HG03521 (cell line): ENCODE data around the gene CCDC3.

Experiments
- ATAC-seq: cut with Tn5 transposase; IDR thresholded peaks from one replicate; pipeline ENCODE4 v1.9.1; 2021; ENCODE audit warnings: mild to moderate bottlenecking, moderate library complexity; ENCODE audit not compliant: unreplicated experiment

CCDC3 gene

GRCh38 chr10:12927896-12928295 lies 73.6 kb downstream of the CCDC3 start:
- ATAC-seq: no peak

GRCh38 chr10:12925845-12926244 lies 75.7 kb downstream of the CCDC3 start:
- no peak for ATAC-seq

- no peak for ATAC-seq
These were observed 76.6 kb downstream of the CCDC3 start for GRCh38 chr10:12924911-12925310.

GRCh38 chr10:12922117-12922900 lies 79.2 kb downstream of the CCDC3 start:
- ATAC-seq: no peak

GRCh38 chr10:12921163-12921562 lies 80.3 kb downstream of the CCDC3 start:
- no peak for ATAC-seq

- no peak for ATAC-seq
These were observed 81.9 kb downstream of the CCDC3 start for GRCh38 chr10:12919574-12919973.

- no peak for ATAC-seq
These were observed 84.9 kb downstream of the CCDC3 start for GRCh38 chr10:12916587-12916986.

- ATAC-seq: no peak
These were observed 85.8 kb downstream of the CCDC3 start for GRCh38 chr10:12915637-12916168.

- ATAC-seq: no peak
These were observed 87.4 kb downstream of the CCDC3 start for GRCh38 chr10:12914111-12914510.

GRCh38 chr10:12911795-12912194 lies 89.7 kb downstream of the CCDC3 start:
- ATAC-seq: no peak

GRCh38 chr10:12910835-12911234 lies 90.7 kb downstream of the CCDC3 start:
- ATAC-seq: no peak

GRCh38 chr10:12909836-12910185 lies 91.7 kb downstream of the CCDC3 start:
- no peak for ATAC-seq

GRCh38 chr10:12909182-12909835 lies 92.2 kb downstream of the CCDC3 start:
- ATAC-seq: no peak

- no peak for ATAC-seq
These were observed 92.7 kb downstream of the CCDC3 start for GRCh38 chr10:12908773-12909172.

- no peak for ATAC-seq
These were observed 93.9 kb downstream of the CCDC3 start for GRCh38 chr10:12907656-12908055.

- no peak for ATAC-seq
These were observed 95.4 kb downstream of the CCDC3 start for GRCh38 chr10:12906051-12906541.

GRCh38 chr10:12905067-12905466 lies 96.4 kb downstream of the CCDC3 start:
- no peak for ATAC-seq

- no peak for ATAC-seq
These were observed 98.6 kb downstream of the CCDC3 start for GRCh38 chr10:12902851-12903358.

GRCh38 chr10:12902135-12902572 lies 99.4 kb downstream of the CCDC3 start:
- no peak for ATAC-seq

GRCh38 chr10:12899546-12899945 lies 102.0 kb downstream of the CCDC3 start:
- no peak for ATAC-seq

- ATAC-seq: no peak
These were observed 103.2 kb downstream of the CCDC3 start for GRCh38 chr10:12898271-12898670.

GRCh38 chr10:12897278-12897677 lies 104.2 kb downstream of the CCDC3 start:
- ATAC-seq: no peak
